LNCaP clone FGC (cell line): Measurements from ENCODE around the gene ODAD2.

Source experiments
- DNase-seq: peaks from one replicate; pipeline ENCODE4 v3.0.0-alpha.2; 2011; ENCODE audit warnings: low read depth
- H3K4me3 ChIP-seq: 2 replicates; pipeline ENCODE4 v1.5.1; 2011; ENCODE audit warnings: mild to moderate bottlenecking, low read depth, low read length, control low read depth
- TF ChIP-seq, protein P1 (sequence below): IDR thresholded peaks from 2 replicates; pipeline ENCODE4 v1.5.1; 2012; ENCODE audit warnings: mild to moderate bottlenecking; ENCODE audit not compliant: control insufficient read depth, insufficient read depth; ENCODE audit errors: extremely low read depth

Gene ODAD2

DNA sequence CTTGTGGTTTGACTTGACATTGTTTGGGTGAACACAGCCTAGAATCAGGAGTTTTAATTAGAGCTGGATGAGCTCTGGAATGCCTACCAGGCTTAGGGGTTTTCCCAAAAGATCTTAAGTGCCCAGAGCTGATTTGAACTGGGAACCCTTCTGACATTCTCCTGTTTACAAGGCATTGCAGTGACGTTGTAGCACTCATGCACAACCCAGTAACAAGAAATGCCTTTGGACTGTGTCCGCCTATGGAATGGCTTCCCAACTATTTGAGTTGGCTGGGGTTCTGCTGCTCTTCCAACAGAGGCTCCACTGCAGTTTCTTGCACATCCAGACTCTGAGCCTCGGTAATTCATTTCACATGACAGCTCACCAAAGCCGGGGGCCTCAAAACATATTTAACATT lies 176.6 kb downstream of the ODAD2 start:
- DNase-seq = no peak
- TF ChIP-seq, protein P1, sequence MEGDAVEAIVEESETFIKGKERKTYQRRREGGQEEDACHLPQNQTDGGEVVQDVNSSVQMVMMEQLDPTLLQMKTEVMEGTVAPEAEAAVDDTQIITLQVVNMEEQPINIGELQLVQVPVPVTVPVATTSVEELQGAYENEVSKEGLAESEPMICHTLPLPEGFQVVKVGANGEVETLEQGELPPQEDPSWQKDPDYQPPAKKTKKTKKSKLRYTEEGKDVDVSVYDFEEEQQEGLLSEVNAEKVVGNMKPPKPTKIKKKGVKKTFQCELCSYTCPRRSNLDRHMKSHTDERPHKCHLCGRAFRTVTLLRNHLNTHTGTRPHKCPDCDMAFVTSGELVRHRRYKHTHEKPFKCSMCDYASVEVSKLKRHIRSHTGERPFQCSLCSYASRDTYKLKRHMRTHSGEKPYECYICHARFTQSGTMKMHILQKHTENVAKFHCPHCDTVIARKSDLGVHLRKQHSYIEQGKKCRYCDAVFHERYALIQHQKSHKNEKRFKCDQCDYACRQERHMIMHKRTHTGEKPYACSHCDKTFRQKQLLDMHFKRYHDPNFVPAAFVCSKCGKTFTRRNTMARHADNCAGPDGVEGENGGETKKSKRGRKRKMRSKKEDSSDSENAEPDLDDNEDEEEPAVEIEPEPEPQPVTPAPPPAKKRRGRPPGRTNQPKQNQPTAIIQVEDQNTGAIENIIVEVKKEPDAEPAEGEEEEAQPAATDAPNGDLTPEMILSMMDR = no peak
- H3K4me3 ChIP-seq = no peak overlapping the region

DNA sequence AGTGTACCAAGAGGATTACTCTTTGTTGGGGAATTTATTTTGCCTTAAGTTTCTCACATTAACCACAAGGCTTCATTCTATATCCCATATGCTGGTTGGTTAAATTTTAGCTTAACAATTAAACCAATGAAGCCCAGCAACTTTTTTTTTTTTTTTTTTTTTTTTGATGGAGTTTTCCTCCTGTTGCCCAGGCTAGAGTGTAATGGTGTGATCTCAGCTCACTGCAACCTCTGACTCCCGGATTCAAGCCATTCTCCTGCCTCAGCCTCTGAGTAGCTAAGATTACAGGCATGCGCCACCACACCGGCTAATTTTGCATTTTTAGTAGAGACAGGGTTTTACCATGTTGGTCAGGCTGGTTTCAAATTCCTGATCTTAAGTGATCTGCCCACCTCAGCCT lies 178.2 kb downstream of the ODAD2 start:
- TF ChIP-seq, protein P1 = no peak
- DNase-seq = no peak

DNA sequence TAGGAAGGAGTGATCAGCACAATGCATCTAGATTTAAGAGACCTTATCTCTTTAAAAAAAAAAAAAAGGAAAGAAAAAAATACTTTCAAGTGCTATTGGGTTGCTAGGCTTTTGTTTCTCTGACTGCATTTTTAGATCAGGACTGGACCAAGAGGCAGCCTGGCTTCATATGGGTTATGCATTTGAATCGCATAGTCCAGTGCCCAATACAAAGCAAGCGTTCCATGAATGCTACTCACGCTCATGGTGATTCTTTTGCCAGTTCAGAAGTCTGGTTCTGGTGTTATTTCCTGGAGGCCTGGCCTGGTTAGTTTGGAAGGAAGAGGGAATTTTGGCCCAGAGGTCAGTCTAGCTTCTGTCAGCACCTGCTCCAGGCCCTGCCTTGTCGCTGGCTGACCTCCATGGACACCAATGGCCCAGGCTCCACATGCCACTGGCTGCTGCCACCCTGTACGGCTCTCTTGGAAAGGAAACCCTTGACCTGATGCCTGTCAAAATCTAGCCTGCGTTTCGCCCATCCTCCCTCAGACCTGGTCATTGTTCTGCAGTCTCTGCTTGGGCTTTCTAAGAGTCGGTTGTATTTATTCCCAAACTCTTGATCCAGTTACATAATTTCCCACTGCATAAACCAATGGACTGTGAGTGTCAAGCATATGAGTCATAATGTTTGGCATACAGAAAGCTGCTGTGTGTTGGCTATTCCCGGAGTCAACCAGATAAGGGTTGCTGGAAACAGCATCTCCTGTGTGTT lies 178.9 kb downstream of the ODAD2 start:
- H3K4me3 ChIP-seq = no peak overlapping the region
- TF ChIP-seq, protein P1 = no peak
- DNase-seq = no peak

More for the DNA sequence above, 178.2 kb downstream of the ODAD2 start:
- H3K4me3 ChIP-seq = no peak overlapping the region

DNA sequence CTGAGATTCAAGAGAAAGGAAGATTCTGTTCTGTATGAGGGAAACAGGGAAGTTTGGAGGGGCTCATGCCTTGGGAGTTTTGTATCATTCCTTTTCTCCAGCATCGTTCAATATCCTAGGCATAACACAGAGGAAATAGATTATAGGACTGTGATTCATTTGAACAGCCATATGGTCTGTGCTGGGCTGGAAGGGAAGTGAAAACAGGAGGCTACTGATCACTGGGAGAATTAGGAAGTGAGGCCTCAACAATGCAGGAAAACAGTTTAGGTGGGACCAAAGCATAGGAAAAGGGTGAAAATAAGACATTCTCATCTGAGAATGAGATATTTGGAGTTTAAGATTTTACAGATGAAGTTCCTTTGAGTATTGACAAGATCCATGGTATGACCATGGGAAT lies 182.6 kb downstream of the ODAD2 start:
- TF ChIP-seq, protein P1 = no peak
- no peak for DNase-seq
- H3K4me3 ChIP-seq = no peak overlapping the region

DNA sequence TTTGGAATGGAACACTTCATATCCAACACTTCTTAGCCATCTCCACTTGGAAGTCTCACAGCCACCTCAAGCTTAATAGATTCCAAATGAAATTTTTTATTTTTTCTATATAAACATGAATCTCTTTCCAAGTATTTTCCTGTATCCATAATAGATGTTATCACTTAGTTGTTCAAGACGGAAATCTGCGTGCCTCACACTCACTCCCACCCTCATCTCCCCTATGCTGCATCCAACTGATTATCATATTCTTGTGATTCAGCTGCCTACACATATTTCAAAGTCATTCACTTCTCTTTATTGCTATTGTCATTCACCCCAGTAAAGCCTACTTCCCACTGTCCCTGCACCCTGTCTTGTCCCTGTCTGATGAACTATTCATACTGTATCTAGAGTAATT lies 183.0 kb downstream of the ODAD2 start:
- TF ChIP-seq, protein P1 = no peak

DNA sequence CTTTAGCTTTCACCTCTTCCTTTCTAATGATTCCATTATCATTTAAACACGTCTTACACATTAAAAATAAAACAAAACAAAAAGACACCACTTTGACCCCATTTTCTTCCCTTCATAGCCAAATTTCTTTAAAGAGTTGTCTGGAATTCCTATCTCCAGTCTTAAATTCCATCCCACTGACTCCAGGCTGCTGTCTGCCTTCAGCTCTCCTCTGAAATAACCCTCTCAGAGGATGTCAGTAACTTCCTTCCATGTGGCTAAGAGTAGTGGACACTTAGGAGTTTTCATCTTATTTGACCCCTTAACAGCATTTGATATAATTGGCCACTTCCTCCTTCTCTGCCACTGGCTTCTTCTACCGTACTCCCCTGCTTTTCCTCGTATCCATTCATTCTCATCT lies 183.6 kb downstream of the ODAD2 start:
- TF ChIP-seq, protein P1 = no peak
- no peak for DNase-seq
- no peak overlapping the region for H3K4me3 ChIP-seq

More for the DNA sequence above, 183.0 kb downstream of the ODAD2 start:
- no peak for DNase-seq
- no peak overlapping the region for H3K4me3 ChIP-seq

DNA sequence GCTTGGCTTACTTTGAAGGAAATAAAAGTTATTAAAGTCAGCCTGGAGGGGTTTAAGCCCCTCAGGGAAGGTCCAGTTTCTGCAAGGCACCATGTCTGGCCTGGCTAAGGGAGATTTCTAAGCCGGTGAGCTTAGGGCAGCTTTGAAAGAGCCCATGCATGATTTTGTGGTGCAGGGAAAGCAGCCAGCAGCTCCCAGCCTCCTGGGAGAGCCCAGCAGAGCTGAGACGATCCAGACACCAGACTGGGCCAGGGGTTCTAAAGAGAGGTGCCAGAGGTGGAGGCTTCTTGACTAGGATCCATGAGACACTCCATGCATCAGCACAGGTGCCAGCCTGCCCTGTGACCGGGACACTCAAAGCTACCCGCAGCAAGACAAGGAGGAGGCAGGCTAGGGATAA lies 193.7 kb downstream of the ODAD2 start:
- TF ChIP-seq, protein P1 = no peak
- H3K4me3 ChIP-seq = no peak overlapping the region
- DNase-seq = no peak
